Lower leg skin (tissue), 4 donors: ENCODE measurements around the gene LAP3. TPM values are rescaled to one million over a fixed set of nuclear protein-coding genes. Genes with fewer than 3 reads are reported as not detected.

ENCODE experiments used
- DNase-seq, 2 donors: peaks; one replicate each; pipeline ENCODE4 v3.0.0-alpha.2; 2019; ENCODE audit warnings: low spot score in 2 of 2
- H3K4me3 ChIP-seq: fragments of 200-600 bp; sonication (generic); 2 replicates; pipeline ENCODE4 v1.5.1; 2017; ENCODE audit warnings: mild to moderate bottlenecking, low read depth; ENCODE audit not compliant: poor library complexity, severe bottlenecking
- POLR2A ChIP-seq, 2 donors: fragments of 450-650 bp; IDR thresholded peaks; one replicate each; pipeline ENCODE4 v1.6.1; 2016 to 2017; ENCODE audit warnings: antibody characterized with exemption in 2 of 2, mild to moderate bottlenecking in 1 of 2, moderate library complexity in 1 of 2
- WGBS, 2 donors: methylation state at CpG; one replicate each; pipeline ENCODE4 v1.1.5; 2018; 5-methylcytosine and 5-hydroxymethylcytosine counted together
- intact Hi-C: fragments of 100-400 bp; cut with DNase I; formaldehyde crosslinking; loops from one replicate; pipeline ENCODE4 v1.15.0; 2023; ENCODE audit warnings: low total_unique reads
- total RNA-seq, 4 donors: library from RNA; depleted of rRNA; stranded (reverse); fragments of >200 nt; gene quantifications; one replicate each; pipeline ENCODE4 v1.1.0, GENCODE V29; 2016
- TF ChIP-seq, protein P1 (sequence below), 3 donors: fragments of 450-650 bp; IDR thresholded peaks; one replicate each; pipeline ENCODE4 v1.5.1; 2016; ENCODE audit warnings: antibody characterized with exemption in 3 of 3, mild to moderate bottlenecking in 3 of 3, moderate library complexity in 2 of 3

Gene LAP3
- total RNA-seq, 4 donors from 2014 or later, result 31.9 to 65.6 (median 52.7) TPM

GRCh38 chr4:17613761-17614415, 36.9 kb downstream of the LAP3 start:
- 0 to 3% methylated on average over 23 of the region's 23 CpGs for WGBS, 2 donors
- H3K4me3 ChIP-seq, result peak overlapping the region; percentile 77
- intact Hi-C loops, result loop anchor here (5.0 kb wide), 1 partner anchor 188 kb away; no protein-coding TSS in a partner anchor
- TF ChIP-seq, protein P1, sequence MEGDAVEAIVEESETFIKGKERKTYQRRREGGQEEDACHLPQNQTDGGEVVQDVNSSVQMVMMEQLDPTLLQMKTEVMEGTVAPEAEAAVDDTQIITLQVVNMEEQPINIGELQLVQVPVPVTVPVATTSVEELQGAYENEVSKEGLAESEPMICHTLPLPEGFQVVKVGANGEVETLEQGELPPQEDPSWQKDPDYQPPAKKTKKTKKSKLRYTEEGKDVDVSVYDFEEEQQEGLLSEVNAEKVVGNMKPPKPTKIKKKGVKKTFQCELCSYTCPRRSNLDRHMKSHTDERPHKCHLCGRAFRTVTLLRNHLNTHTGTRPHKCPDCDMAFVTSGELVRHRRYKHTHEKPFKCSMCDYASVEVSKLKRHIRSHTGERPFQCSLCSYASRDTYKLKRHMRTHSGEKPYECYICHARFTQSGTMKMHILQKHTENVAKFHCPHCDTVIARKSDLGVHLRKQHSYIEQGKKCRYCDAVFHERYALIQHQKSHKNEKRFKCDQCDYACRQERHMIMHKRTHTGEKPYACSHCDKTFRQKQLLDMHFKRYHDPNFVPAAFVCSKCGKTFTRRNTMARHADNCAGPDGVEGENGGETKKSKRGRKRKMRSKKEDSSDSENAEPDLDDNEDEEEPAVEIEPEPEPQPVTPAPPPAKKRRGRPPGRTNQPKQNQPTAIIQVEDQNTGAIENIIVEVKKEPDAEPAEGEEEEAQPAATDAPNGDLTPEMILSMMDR (IDR thresholded peaks at IDR 0.05), result no peak
- no peak for TF ChIP-seq POLR2A (IDR thresholded peaks at IDR 0.05)
- peak in 1 of 2 donors; percentile 90 for DNase-seq

- peak within 1 kb of the TSS; percentile 77 for H3K4me3 ChIP-seq
- WGBS, 2 donors, result 1% methylated on average over 46 of the region's 46 CpGs
- peak; percentile 96 to 99 for DNase-seq
- TF ChIP-seq, protein P1 (IDR thresholded peaks at IDR 0.05), result no peak
- TF ChIP-seq POLR2A (IDR thresholded peaks at IDR 0.05), result peak in 1 of 2 donors; percentile 68
- intact Hi-C loops, result loop anchor here (5.0 kb wide), 1 partner anchor 188 kb away; no protein-coding TSS in a partner anchor
Measured at GRCh38 chr4:17614416-17615299, 37.7 kb downstream of the LAP3 start, which contains the start of gene MED28. TSS of gene MED28 (plus strand) at chr4:17614641. CDS start at chr4:17614655, 14 bp downstream.

- intact Hi-C loops, result no loop called here
- TF ChIP-seq, protein P1 (IDR thresholded peaks at IDR 0.05), result no peak
- TF ChIP-seq POLR2A (IDR thresholded peaks at IDR 0.05), result no peak
- 50 to 60% methylated on average over 5 of the region's 5 CpGs for WGBS, 2 donors
- DNase-seq, result no peak
- H3K4me3 ChIP-seq, result no peak overlapping the region
Measured at GRCh38 chr4:17616283-17616682, 39.3 kb downstream of the LAP3 start.

GRCh38 chr4:17618926-17619325, 41.9 kb downstream of the LAP3 start:
- no peak overlapping the region for H3K4me3 ChIP-seq
- DNase-seq, result no peak
- intact Hi-C loops, result no loop called here
- TF ChIP-seq, protein P1 (IDR thresholded peaks at IDR 0.05), result no peak
- no peak for TF ChIP-seq POLR2A (IDR thresholded peaks at IDR 0.05)
- WGBS, 2 donors, result 0 to 47% methylated on average over 1 of the region's 1 CpG

DNA sequence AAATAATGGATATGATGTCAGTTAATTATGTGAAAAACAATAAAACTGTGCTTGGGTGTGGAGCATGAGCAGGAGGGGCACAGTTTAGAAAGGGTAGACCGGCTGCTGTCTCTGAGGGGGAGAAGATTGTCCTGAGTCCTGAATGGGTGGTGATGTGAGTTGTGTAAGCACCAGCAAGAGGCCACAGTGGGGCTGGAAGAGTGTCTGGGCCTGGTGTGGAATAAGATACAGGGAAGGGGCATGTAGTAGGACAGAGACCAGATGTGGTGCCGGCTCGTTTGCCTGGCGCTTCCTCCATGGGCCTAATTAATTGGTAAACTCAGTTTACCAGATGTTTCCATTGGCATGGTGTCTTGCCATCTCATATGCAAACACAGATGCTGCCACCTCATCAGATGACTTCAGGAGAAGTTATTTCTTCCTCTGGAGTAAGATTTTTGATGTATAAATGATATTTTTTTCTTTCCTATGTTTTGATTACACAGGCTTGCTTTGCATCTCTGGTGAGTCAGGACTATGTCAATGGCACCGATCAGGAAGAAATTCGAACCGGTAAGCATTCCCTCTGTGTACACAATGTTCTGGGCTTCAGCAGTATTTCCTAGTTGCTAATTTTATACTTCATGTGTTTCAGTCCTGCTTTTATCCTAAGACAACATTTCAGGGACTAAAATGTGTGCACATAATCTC, 42.6 kb downstream of the LAP3 start:
- no peak for DNase-seq
- WGBS, 2 donors, result 65 to 67% methylated on average over 7 of the region's 7 CpGs
- no peak overlapping the region for H3K4me3 ChIP-seq
- TF ChIP-seq POLR2A (IDR thresholded peaks at IDR 0.05), result no peak
- TF ChIP-seq, protein P1 (IDR thresholded peaks at IDR 0.05), result no peak
- intact Hi-C loops, result no loop called here
